ENCODE data around the gene RMND1. TPM values are rescaled to one million over a fixed set of nuclear protein-coding genes. Genes with fewer than 3 reads are reported as not detected.

RMND1 gene
- total and polyA plus RNA-seq, 10 donors: 11.7 to 23.2 (median 14.8) TPM

DNA sequence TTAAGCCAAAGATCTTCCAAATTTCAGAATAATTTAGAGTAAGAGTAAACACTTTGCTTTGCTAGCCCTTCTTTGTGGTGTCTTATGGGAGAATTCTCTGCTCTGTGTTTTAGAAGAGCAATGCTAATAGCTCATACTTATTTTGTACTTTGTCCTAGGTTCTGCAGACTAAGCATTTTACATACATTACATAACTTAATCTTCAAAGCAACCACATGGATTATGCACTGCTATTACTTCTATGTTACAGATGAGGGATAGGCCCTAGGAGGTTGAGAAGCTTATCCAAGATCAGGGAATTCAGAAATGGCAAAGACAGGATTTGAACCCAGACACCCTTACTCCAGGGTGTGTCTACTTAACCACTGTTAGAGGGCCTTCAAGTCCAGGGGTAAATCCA is 32.1 kb upstream of the RMND1 start:
- H3K36me3 ChIP-seq: no peaks in the 10 kb centered on the region
- intact Hi-C loops (cut with DNase I; ENCODE audit: low total_unique reads): no loop called here
- no peaks in the 10 kb centered on the region for H3K27me3 ChIP-seq (replicated peaks in 1 of 7)
- TF ChIP-seq, protein P1, sequence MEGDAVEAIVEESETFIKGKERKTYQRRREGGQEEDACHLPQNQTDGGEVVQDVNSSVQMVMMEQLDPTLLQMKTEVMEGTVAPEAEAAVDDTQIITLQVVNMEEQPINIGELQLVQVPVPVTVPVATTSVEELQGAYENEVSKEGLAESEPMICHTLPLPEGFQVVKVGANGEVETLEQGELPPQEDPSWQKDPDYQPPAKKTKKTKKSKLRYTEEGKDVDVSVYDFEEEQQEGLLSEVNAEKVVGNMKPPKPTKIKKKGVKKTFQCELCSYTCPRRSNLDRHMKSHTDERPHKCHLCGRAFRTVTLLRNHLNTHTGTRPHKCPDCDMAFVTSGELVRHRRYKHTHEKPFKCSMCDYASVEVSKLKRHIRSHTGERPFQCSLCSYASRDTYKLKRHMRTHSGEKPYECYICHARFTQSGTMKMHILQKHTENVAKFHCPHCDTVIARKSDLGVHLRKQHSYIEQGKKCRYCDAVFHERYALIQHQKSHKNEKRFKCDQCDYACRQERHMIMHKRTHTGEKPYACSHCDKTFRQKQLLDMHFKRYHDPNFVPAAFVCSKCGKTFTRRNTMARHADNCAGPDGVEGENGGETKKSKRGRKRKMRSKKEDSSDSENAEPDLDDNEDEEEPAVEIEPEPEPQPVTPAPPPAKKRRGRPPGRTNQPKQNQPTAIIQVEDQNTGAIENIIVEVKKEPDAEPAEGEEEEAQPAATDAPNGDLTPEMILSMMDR (IDR thresholded peaks at IDR 0.05 in 8 of 11, conservative IDR thresholded peaks at IDR 0.05 in 3 of 11): no peak
- no peak for TF ChIP-seq POLR2AphosphoS5 (IDR thresholded peaks at IDR 0.05)
- no peak for DNase-seq
- no peak overlapping the region for H3K4me3 ChIP-seq
- no peak overlapping the region for H3K27ac ChIP-seq
- peaks cover 8 to 38% (median 16%) of the 10 kb centered on the region in 6 donors for H3K4me1 ChIP-seq
- H3K9me3 ChIP-seq: no peaks in the 10 kb centered on the region

GRCh38 chr6:151482290-151482689 is 30.4 kb upstream of the RMND1 start:
- no peaks in the 10 kb centered on the region for H3K9me3 ChIP-seq
- no peak for DNase-seq
- no peaks in the 10 kb centered on the region for H3K27me3 ChIP-seq (replicated peaks in 1 of 7)
- 21 to 31% (median 27%) methylated on average over 5 of the region's 5 CpGs for WGBS, 5 donors
- no peaks in the 10 kb centered on the region for H3K36me3 ChIP-seq
- peak overlapping the region in 1 of 8 donors; percentile 40 for H3K4me3 ChIP-seq
- no peak for TF ChIP-seq POLR2A (IDR thresholded peaks at IDR 0.05)
- TF ChIP-seq POLR2AphosphoS5 (IDR thresholded peaks at IDR 0.05): no peak
- TF ChIP-seq, protein P1 (IDR thresholded peaks at IDR 0.05 in 8 of 11, conservative IDR thresholded peaks at IDR 0.05 in 3 of 11): no peak
- H3K4me1 ChIP-seq: peaks cover 8 to 38% (median 16%) of the 10 kb centered on the region in 6 donors
- intact Hi-C loops (cut with DNase I; ENCODE audit: low total_unique reads): no loop called here
- peak overlapping the region; percentile 48 to 85 (median 77) for H3K27ac ChIP-seq

DNA sequence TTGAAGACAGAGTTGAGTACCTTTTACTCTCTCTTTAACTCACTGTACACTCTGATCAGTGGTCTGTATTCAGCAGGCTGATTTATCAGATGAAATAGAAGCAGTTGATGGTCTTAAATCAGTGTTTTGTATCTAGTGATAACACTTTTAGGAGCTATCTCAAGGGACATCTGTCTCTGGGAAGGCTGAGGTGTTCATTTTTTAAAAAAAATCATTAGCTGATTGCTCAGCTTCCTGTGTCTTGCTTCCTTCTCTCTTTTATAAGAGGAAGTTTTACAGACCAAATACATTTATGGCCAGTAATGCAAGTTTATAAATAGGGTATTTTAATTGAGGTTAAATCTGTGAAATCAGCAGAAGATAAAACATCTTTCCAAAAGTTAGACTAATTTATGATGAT is 29.9 kb upstream of the RMND1 start:
- Histone ChIP-seq H3K27me3 (replicated peaks in 1 of 7) (no peaks in the 10 kb centered on the region), H3K36me3 (no peaks in the 10 kb centered on the region), H3K4me3 (peak overlapping the region in 1 of 8 donors; percentile 3), H3K27ac (peak overlapping the region in 7 of 8 donors; percentile 75 to 85 (median 77)), H3K4me1 (peaks cover 8 to 38% (median 16%) of the 10 kb centered on the region in 6 donors), H3K9me3 (no peaks in the 10 kb centered on the region)
- intact Hi-C loops (cut with DNase I; ENCODE audit: low total_unique reads): no loop called here
- no peak for DNase-seq
- TF ChIP-seq, protein P1 (IDR thresholded peaks at IDR 0.05 in 8 of 11, conservative IDR thresholded peaks at IDR 0.05 in 3 of 11): no peak
- no peak for TF ChIP-seq POLR2AphosphoS5 (IDR thresholded peaks at IDR 0.05)
- no peak for TF ChIP-seq POLR2A (IDR thresholded peaks at IDR 0.05)

- no peak overlapping the region for H3K4me3 ChIP-seq
- H3K9me3 ChIP-seq: no peaks in the 10 kb centered on the region
- no peak overlapping the region for H3K27ac ChIP-seq
- H3K27me3 ChIP-seq (replicated peaks in 1 of 7): no peaks in the 10 kb centered on the region
- H3K36me3 ChIP-seq: no peaks in the 10 kb centered on the region
- peaks cover 8 to 42% (median 23%) of the 10 kb centered on the region in 6 donors for H3K4me1 ChIP-seq
- WGBS, 5 donors: 79 to 96% (median 93%) methylated on average over 6 of the region's 6 CpGs
- intact Hi-C loops (cut with DNase I; ENCODE audit: low total_unique reads): no loop called here
- TF ChIP-seq, protein P1 (IDR thresholded peaks at IDR 0.05 in 8 of 11, conservative IDR thresholded peaks at IDR 0.05 in 3 of 11): no peak
- TF ChIP-seq POLR2A (IDR thresholded peaks at IDR 0.05) (no peak), POLR2AphosphoS5 (IDR thresholded peaks at IDR 0.05) (no peak)
- DNase-seq: no peak
Measured at GRCh38 chr6:151478670-151479069, 26.7 kb upstream of the RMND1 start.
